K562 (cell line): ENCODE results near the gene CDYL. TPM values are rescaled to one million over a fixed set of nuclear protein-coding genes. Genes with fewer than 3 reads are reported as not detected.

Source experiments
- ATAC-seq: fragments of 200-7000 bp; cut with Tn5 transposase; 3 replicates; pipeline ENCODE4 v1.9.1; 2020; ENCODE audit warnings: moderate library complexity
- BruUV-seq: library from RNA; stranded (reverse); fragments of 400-500 nt; replicated peaks from 2 replicates; lab custom pipeline; 2021; lab: Mats Ljungman, UMichigan
- CTCF ChIA-PET: fragments of 300-600 bp; formaldehyde crosslinking; extraction: SDS; loops from one replicate; lab custom pipeline; 2021; ENCODE audit warnings: low intra/inter-chr PET ratio; lab: Yijun Ruan, JAX
- POLR2A ChIA-PET: fragments of 300-600, 350-650 bp; sonication (Branson Sonifier 250); formaldehyde crosslinking; extraction: SDS; loops from one replicate; lab custom pipeline; 2021; ENCODE audit warnings: antibody characterized with exemption, inconsistent platforms; lab: Yijun Ruan, JAX
- DNase-seq, 4 experiments: peaks; one replicate each; pipeline versions ENCODE4 v3.0.0 to v3.0.0-alpha.2; 2011 to 2018; ENCODE audit warnings: low spot score in 3 of 4, mixed read lengths in 3 of 4; ENCODE audit errors: extremely low read depth in 1 of 4
- FAIRE-seq: peaks from 2 replicates; lab custom pipeline; 2011; peaks lifted over from hg19 to GRCh38; lab: Jason Lieb, UNC
- H2AFZ ChIP-seq: 2 replicates; pipeline ENCODE4 v1.6.0; 2011; ENCODE audit warnings: low read depth, low read length, control low read depth, inconsistent platforms
- H3K27ac ChIP-seq: fragments of 200-600 bp; 3 replicates; pipeline ENCODE4 v1.8.0; 2011; ENCODE audit warnings: low read depth, mild to moderate bottlenecking, control low read depth, inconsistent platforms, low read length, moderate library complexity, mixed read lengths; ENCODE audit errors: extremely low read depth
- H3K27me3 ChIP-seq, 2 experiments: fragments of 300-600 bp in 1 of 2; 2 replicates in 1 of 2; 3 replicates in 1 of 2; pipeline versions ENCODE4 v1.6.0 to v1.8.0; 2011; ENCODE audit warnings: inconsistent platforms in 2 of 2, low read length in 2 of 2, mild to moderate bottlenecking in 1 of 2, mixed read lengths in 1 of 2, moderate library complexity in 1 of 2; ENCODE audit not compliant: control insufficient read depth in 2 of 2, insufficient read depth in 2 of 2
- H3K36me3 ChIP-seq: fragments of 300-600 bp; 3 replicates; pipeline ENCODE4 v1.8.0; 2011; ENCODE audit warnings: mild to moderate bottlenecking, low read length, inconsistent platforms; ENCODE audit not compliant: control insufficient read depth, insufficient read depth
- H3K4me1 ChIP-seq, 2 experiments: fragments of 200-600 bp in 1 of 2; replicated peaks in 1 of 2; 2 replicates in 1 of 2; 3 replicates in 1 of 2; pipeline versions ENCODE4 v1.5.1 to v1.8.0; 2011; ENCODE audit warnings: inconsistent platforms in 2 of 2, low read length in 2 of 2, mild to moderate bottlenecking in 1 of 2, mixed read lengths in 1 of 2, moderate library complexity in 1 of 2; ENCODE audit not compliant: control insufficient read depth in 2 of 2, insufficient read depth in 2 of 2
- H3K4me2 ChIP-seq: 2 replicates; pipeline ENCODE4 v1.6.1; 2011; ENCODE audit warnings: low read length, control low read depth, inconsistent platforms, mixed read lengths; ENCODE audit not compliant: insufficient read depth
- H3K4me3 ChIP-seq: fragments of 200-600 bp; sonication (generic), shearing (Covaris generic); 2 replicates; pipeline ENCODE4 v1.5.1; 2016; ENCODE audit warnings: control low read depth, inconsistent platforms
- H3K79me2 ChIP-seq: fragments of 200-600 bp; 3 replicates; pipeline ENCODE4 v1.8.0; 2011; ENCODE audit warnings: low read length, inconsistent platforms; ENCODE audit not compliant: control insufficient read depth, insufficient read depth
- H3K9ac ChIP-seq, 2 experiments: 2 replicates each; pipeline versions ENCODE4 v1.6.0 to v1.6.1; 2011; ENCODE audit warnings: low read depth in 2 of 2, low read length in 2 of 2, control low read depth in 1 of 2, inconsistent platforms in 1 of 2, mild to moderate bottlenecking in 1 of 2, mixed read lengths in 1 of 2; ENCODE audit not compliant: insufficient read depth in 1 of 2
- H3K9me1 ChIP-seq: one replicate; pipeline ENCODE4 v1.6.0; 2011; ENCODE audit warnings: inconsistent platforms, mild to moderate bottlenecking, low read length, moderate library complexity; ENCODE audit not compliant: control insufficient read depth, insufficient read depth
- H3K9me3 ChIP-seq: replicated peaks from 2 replicates; pipeline ENCODE4 v1.5.1; 2011; ENCODE audit warnings: low read depth, low read length, inconsistent platforms; ENCODE audit not compliant: control insufficient read depth, insufficient read depth
- H4K20me1 ChIP-seq: replicated peaks from 2 replicates; pipeline ENCODE4 v1.6.1; 2011; ENCODE audit warnings: low read length, inconsistent platforms, mixed read lengths; ENCODE audit not compliant: control insufficient read depth, insufficient read depth
- CTCF ChIP-seq, 3 experiments: IDR thresholded peaks in 2 of 3; conservative IDR thresholded peaks in 1 of 3; 2 replicates each; pipeline ENCODE4 v1.5.1; 2011 to 2012; ENCODE audit warnings: low read length in 3 of 3, mild to moderate bottlenecking in 3 of 3, control low read depth in 2 of 3, improper control_type of control experiment in 1 of 3, inconsistent platforms in 1 of 3, low read depth in 1 of 3, mixed read lengths in 1 of 3, moderate library complexity in 1 of 3; ENCODE audit not compliant: insufficient read depth in 2 of 3
- HMG20A ChIP-seq: fragments of 450-650 bp; formaldehyde crosslinking; conservative IDR thresholded peaks from 2 replicates; pipeline ENCODE4 v1.4.0; 2020; ENCODE audit warnings: mild to moderate bottlenecking, mixed read lengths
- WGBS: fragments of 100-300 bp; shearing (Covaris generic); methylation state at CpG from one replicate; pipeline ENCODE4 v1.1.6; 2016; ENCODE audit warnings: low coverage, mixed read lengths; ENCODE audit not compliant: insufficient coverage; ENCODE audit errors: missing lambda C conversion rate; 5-methylcytosine and 5-hydroxymethylcytosine counted together
- in situ Hi-C: fragments of 300-500 bp; cut with MboI; formaldehyde crosslinking; loops from 4 replicates; pipeline ENCODE4 v1.15.0; 2018; ENCODE audit warnings: inconsistent platforms, mixed read lengths
- intact Hi-C: fragments of 100-400 bp; cut with micrococcal nuclease; formaldehyde crosslinking; loops from 2 replicates; pipeline ENCODE4 v1.14.2; 2022
- polyA plus RNA-seq, 8 experiments: library from polyadenylated mRNA; depleted of rRNA in 4 of 8; stranded (reverse) in 5 of 8; unstranded in 3 of 8; fragments of >200 nt; fragmentation: Nextera tagmentation in 2 of 8; fragmentation: Illumina TruSeq in 1 of 8; extraction: Ambion mirVana in 2 of 8; extraction: Trizol in 1 of 8; gene quantifications; 2 replicates each; pipeline versions ENCODE4 v1.2.1 to v1.2.3, GENCODE V29; 2011 to 2014; ENCODE audit warnings: inconsistent platforms in 1 of 8, missing spikeins in 1 of 8
- total RNA-seq, 7 experiments: library from RNA; depleted of rRNA in 6 of 7; stranded (reverse); fragments of >200 nt in 6 of 7; fragmentation: Illumina TruSeq in 2 of 7; extraction: Trizol in 2 of 7; gene quantifications; 2 replicates each; pipeline versions ENCODE4 v1.2.1 to v1.2.3, GENCODE V29; 2011 to 2021; ENCODE audit warnings: low replicate concordance in 1 of 7

The CDYL gene
- total and polyA plus RNA-seq, 9 of the 15 experiments (the other 6 are each of a cell fraction or from before 2014, with no cell fraction given) = 8.1 to 45.8 (median 40.8) TPM

GRCh38 chr6:4912559-4912958 is 136.4 kb downstream of the CDYL start:
- no peak for FAIRE-seq
- POLR2A ChIA-PET = interaction anchor here (0.8 to 2.5 kb wide), 2 partner anchors 15 to 276 kb away, joined by 4 to 10 read pairs; no protein-coding TSS in a partner anchor
- BruUV-seq = no TSS peak

More at GRCh38 chr6:4912559-4912958, 136.4 kb downstream of the CDYL start:
- no peak for DNase-seq
- Histone ChIP-seq H3K4me3 (no peak overlapping the region), H3K9me1 (no peaks in the 10 kb centered on the region), H3K4me1 (peaks cover 22 to 42% of the 10 kb centered on the region in 2 experiments; a peak in 4 of 5 replicates), H3K27ac (no peak overlapping the region), H2AFZ (no peak overlapping the region), H3K9ac (no peak overlapping the region), H3K9me3 (no peaks in the 10 kb centered on the region), H3K4me2 (no peak overlapping the region), H3K36me3 (peaks cover 24% of the 10 kb centered on the region), H3K27me3 (no peaks in the 10 kb centered on the region), H3K79me2 (peaks cover 77% of the 10 kb centered on the region), H4K20me1 (peaks cover 22% of the 10 kb centered on the region; the same call in 1 of the 2 replicates)
- CTCF ChIA-PET = no interaction called here
- in situ Hi-C loops = no loop called here
- TF ChIP-seq HMG20A (CRISPR knock-in tag) = no peak
- TF ChIP-seq CTCF (IDR thresholded peaks at IDR 0.05 in 2 of 3, conservative IDR thresholded peaks at IDR 0.05 in 1 of 3; ENCODE audit: insufficient read depth in 2 of 3, low read depth in 1 of 3, low read length in 3 of 3) = 0 out of 6 replicates have a peak, but pooled peaks of 1 of the 3 experiments have one; percentile 10
- WGBS = 95% methylated on average over 5 of the region's 5 CpGs
- intact Hi-C loops = loop anchor here (5.0 kb wide), 1 partner anchor 185 kb away; no protein-coding TSS in a partner anchor
- ATAC-seq = no peak
